ENCODE measurements around the gene TMEM181. TPM values are rescaled to one million over a fixed set of nuclear protein-coding genes. Genes with fewer than 3 reads are reported as not detected.

TMEM181 gene
- total RNA-seq, 1 donor from 2014 or later, result 28.4 TPM

- H3K9me3 ChIP-seq, result no peaks in the 10 kb centered on the region
- H3K27ac ChIP-seq, result no peak overlapping the region
- H3K27me3 ChIP-seq (ENCODE audit: low read depth), result no peaks in the 10 kb centered on the region
- H3K36me3 ChIP-seq, result peaks cover 58% of the 10 kb centered on the region
- H3K4me3 ChIP-seq, result no peak overlapping the region
- ATAC-seq, result peak in 1 of 2 donors; percentile 35
- intact Hi-C loops (cut with DNase I), result no loop called here
- H3K4me1 ChIP-seq, result no peaks in the 10 kb centered on the region
- TF ChIP-seq, protein P1, sequence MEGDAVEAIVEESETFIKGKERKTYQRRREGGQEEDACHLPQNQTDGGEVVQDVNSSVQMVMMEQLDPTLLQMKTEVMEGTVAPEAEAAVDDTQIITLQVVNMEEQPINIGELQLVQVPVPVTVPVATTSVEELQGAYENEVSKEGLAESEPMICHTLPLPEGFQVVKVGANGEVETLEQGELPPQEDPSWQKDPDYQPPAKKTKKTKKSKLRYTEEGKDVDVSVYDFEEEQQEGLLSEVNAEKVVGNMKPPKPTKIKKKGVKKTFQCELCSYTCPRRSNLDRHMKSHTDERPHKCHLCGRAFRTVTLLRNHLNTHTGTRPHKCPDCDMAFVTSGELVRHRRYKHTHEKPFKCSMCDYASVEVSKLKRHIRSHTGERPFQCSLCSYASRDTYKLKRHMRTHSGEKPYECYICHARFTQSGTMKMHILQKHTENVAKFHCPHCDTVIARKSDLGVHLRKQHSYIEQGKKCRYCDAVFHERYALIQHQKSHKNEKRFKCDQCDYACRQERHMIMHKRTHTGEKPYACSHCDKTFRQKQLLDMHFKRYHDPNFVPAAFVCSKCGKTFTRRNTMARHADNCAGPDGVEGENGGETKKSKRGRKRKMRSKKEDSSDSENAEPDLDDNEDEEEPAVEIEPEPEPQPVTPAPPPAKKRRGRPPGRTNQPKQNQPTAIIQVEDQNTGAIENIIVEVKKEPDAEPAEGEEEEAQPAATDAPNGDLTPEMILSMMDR (IDR thresholded peaks at IDR 0.05), result no peak
- DNase-seq, result no peak
Observed at GRCh38 chr6:158620963-158621693, 61.2 kb downstream of the TMEM181 start.

DNA sequence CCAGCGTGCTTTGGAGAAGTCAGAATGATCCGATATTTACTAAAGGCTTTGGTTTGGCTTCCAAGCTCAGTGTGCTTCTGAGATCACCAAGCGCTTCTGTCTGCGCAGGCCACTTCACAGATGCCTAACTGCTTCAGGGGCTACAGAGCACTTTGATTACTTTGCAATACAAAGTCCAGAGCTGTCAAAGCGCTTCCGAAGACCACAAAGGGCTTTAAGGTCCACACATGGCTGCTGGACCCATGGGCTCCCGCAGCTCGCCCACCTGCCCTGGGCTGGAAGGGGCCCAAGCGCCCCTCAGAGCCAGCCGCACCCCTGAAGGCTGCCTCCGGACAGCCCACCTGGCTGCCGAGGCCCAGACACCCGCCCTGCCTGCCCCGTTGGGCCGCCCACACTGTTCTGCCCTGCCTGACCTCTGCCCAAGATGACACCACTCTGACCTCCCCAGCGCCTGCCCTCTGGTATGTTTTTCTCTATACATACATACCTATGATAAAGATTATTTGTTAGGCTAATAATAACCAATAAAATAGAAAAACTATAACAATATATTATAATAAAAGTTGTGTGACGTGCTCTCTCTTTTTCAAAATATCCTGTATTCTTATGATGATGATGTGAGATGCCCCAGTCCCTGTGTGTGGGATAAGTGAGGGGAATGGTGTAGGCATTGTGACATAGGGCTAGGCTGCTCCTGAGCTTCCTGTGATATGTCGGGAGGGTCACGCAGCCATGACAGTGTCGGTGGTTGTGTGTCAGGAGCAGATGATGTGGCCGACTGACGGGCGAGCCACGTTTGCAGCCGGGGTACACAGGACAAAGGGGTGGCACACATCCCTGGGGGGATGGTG is 62.0 kb downstream of the TMEM181 start:
- H3K27ac ChIP-seq, result no peak overlapping the region
- no peak overlapping the region for H3K4me3 ChIP-seq

DNA sequence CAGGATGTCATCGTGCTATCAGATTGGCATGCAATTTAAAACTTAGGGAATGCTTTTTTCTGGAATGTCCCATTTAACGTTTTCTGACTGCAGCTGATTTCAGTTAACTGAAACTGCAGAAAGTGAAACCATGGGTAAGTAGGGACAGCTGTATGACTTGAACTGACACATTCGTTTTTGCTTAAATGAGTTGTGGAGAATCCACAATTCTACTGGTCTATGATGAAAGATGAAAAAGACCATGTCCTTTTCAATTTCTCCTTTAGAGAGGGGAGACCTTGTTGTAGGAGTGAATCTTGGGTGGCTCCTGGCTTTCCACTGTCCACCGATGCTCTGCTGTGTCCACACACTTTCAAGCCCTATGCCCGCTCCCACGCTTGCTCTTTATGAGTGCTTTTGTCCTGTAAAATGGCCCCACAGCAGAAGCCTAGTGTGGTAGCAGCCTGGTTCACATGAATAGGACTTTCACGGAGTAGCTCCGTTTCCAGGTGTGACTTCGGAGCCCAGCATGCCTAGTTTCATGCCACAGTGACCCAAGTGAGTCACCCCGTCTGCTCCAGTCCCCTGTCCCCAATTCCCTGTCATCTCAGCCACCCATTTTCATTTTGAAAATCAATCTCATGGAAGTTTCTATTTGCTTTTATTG is 62.8 kb downstream of the TMEM181 start:
- Histone ChIP-seq H3K9me3 (no peaks in the 10 kb centered on the region), H3K27ac (no peak overlapping the region), H3K4me3 (no peak overlapping the region), H3K4me1 (no peaks in the 10 kb centered on the region), H3K36me3 (peaks cover 74% of the 10 kb centered on the region), H3K27me3 (ENCODE audit: low read depth) (no peaks in the 10 kb centered on the region)
- no peak for ATAC-seq
- intact Hi-C loops (cut with DNase I), result no loop called here
- DNase-seq, result no peak
- TF ChIP-seq, protein P1 (IDR thresholded peaks at IDR 0.05), result no peak

More for the DNA sequence above, 62.0 kb downstream of the TMEM181 start:
- Histone ChIP-seq H3K4me1 (no peaks in the 10 kb centered on the region), H3K9me3 (no peaks in the 10 kb centered on the region), H3K36me3 (peaks cover 66% of the 10 kb centered on the region), H3K27me3 (ENCODE audit: low read depth) (no peaks in the 10 kb centered on the region)
- DNase-seq (no peak), ATAC-seq (no peak)
- TF ChIP-seq, protein P1 (IDR thresholded peaks at IDR 0.05), result no peak
- intact Hi-C loops (cut with DNase I), result no loop called here

DNA sequence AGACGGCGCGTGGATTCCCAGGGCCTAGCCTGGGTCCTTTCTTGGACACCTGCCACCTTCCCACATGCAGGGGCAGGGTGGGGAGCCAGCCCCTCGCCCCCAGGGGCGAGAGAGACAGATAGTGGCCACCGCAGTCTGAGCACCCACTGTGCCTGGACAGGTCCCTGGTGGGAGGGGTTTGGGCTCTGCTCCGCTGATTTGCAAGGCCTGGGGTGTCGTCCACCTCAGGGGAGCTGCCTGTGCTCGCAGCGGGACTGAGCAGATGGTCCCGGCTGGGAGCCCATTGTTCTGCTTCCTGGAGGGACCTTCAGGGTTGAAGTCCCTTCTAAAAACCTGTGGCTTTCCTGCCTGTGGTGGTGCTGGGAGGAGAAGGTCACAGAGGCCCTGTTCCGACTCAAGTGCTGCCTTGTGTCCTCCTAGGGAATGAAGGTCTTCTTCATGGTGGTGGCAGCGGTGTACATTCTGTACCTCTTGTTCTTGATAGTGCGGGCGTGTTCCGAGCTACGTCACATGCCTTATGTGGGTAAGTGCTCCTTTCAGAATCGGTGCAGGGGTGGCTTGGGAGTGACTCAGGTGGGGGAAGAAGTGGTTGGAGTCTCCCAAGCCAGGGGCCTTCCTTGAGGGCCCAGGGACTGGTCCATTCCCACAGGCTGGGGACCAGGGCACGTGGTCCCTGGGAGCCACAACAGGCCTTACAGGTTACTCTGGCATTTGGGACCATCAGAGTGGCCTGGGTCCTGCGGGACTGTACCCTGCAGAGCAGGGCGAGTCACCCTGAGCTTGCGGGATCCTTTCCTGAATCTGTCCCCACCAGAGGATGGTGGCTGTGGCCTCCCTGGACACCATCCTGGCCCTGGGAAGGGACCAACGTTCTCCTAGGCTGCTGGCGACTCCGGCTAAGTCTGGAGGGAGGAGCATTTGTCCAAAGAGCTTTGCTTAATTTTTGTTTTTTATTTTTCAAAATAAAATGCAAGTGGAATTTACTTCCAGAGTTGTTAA is 65.1 kb downstream of the TMEM181 start:
- ATAC-seq (peak; percentile 4 to 30), DNase-seq (peak; percentile 42)
- no peaks in the 10 kb centered on the region for H3K4me1 ChIP-seq
- peaks cover 85% of the 10 kb centered on the region for H3K36me3 ChIP-seq
- H3K9me3 ChIP-seq, result no peaks in the 10 kb centered on the region
- TF ChIP-seq, protein P1 (IDR thresholded peaks at IDR 0.05), result no peak
- intact Hi-C loops (cut with DNase I), result no loop called here
- H3K27me3 ChIP-seq (ENCODE audit: low read depth), result no peaks in the 10 kb centered on the region
- no peak overlapping the region for H3K4me3 ChIP-seq
- no peak overlapping the region for H3K27ac ChIP-seq

All from lower lobe of right lung (tissue), 2 donors.